ENCODE measurements around the gene BRD9.

Gene BRD9

DNA sequence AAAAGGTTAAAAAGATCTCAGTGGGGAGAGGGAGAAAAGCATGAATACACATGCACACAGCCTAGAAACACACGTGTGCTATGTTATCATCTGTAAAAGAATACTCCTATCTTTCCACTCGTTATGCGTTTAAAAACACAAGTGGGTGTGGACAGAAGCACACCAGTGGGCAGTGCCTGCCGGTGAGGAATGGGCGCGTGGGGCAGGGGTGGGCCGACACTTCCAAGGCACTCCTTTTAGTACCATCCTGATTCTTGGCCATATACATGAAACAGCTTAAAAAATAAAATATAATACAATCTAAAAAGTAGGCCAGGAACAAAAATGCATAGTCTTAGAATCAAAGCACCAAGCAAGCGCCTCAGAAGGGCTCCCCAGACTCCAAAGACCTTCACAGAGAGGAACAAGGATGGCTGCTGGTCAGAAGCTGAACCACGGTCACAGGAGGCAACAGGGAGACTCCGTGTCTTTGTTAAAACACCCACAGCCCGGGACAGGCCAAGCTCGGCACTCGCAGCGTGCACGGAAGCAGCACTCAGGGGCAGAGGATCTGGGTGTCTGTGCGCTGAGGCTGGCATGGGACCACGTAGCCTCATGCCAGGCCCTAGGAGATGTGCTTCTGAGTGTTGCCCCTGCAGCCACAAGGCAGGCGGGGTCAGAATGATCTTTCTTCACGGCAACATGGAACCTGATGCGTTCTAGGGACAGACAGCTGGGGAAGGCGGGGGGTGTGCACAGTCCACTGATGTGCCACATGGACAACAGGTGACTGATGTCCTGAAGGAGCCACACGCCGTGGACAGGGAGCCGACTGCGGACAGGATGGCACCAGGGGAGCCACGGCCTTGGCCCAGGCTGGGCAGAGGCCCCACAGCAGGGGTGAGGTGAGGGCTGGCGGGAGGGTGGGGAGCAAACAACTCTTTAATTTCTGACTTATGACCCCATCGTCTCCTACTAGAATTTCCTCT lies 15.9 kb downstream of the BRD9 start:
- no peak for DNase-seq

DNA sequence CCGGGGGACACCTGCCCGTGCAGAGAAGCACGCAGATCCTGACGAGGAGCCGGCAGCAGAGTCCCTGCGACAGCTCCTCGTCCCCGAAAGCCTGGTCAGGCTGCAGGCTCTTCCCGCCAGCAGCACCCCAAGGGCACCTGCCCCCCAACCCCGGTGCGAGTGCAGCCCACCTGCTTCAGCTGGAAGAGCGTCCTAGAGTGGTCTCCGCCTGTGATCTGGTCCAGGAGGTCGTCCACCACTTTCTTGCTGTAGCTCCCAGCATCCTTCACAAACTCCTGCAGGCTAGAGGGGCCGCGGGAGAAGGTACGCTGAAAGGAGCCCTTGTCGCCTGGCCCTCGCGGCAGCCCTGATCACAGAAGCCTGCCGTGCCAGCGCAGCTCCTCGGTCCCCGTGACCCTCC lies 16.7 kb downstream of the BRD9 start:
- DNase-seq = no peak

DNA sequence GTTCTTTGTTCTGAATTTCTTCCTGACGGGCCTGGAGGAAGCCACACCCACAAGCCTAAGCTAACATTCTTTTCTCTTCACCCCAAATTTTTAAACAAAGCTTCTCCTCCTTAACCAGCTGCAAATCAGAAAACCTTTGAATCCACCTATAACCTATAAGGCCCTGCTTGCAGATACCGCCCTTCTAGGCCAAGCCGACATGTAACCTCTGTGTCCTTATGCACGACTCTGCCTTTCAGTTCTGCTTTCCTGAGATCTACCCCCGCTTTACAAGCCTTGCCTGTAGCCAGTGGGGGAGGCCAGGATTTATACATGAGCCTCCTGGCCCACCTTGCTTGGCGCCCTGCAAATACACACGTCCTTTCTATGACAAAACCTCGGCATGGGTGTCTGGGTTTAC lies 19.3 kb downstream of the BRD9 start:
- DNase-seq = no peak

DNA sequence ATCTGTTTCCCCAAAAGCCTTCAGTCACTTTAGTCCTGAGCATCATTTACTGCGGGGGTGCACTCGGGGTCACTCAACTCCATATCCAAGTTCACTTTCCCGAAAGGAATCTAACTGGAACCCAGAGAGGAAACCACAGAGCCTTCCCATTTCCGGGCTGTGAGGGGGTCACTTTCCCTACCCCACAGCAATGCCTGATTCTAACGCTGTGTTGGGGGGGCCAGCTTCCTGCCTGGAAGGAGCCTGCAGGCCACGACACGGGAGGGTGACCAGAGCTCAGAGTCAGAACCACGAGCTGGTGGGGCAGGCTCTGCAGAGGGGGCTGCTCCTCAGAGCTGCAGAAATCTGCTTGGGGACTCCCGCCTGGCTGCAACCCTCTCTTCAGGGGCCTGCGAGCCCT lies 20.3 kb downstream of the BRD9 start:
- no peak for DNase-seq

DNA sequence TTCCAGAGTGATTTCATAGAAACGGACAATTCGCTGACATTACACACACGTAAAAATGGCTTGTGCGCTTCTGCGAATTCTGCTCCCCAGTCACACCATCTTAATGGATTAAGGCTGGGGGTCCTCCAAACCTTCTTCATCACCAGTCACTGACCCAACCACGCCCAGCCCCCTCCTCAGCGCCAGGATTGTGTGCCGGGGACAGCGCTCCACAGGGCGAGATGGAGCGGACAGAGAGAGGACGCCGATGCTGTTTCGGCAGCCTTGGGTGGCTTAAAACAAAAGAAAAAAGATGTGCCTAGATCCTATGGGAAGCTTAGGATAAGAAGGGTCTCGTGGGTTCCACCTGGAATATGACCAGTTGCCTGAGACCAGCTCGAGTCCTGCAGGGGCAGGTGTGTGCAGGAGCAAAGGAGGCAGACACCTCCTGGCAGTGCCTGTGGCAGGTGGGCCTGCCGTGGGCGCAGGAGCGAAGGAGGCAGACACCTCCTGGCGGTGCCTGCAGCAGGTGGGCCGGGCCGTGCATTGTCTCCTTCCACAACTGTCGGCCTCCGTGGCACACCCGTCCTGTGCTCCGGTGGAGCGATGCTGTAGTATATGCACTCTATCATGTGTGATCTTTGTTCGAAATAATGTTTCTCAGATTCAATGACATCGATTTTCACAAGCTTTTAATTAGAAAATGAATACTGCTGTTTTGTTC lies 20.9 kb downstream of the BRD9 start:
- DNase-seq = no peak

DNA sequence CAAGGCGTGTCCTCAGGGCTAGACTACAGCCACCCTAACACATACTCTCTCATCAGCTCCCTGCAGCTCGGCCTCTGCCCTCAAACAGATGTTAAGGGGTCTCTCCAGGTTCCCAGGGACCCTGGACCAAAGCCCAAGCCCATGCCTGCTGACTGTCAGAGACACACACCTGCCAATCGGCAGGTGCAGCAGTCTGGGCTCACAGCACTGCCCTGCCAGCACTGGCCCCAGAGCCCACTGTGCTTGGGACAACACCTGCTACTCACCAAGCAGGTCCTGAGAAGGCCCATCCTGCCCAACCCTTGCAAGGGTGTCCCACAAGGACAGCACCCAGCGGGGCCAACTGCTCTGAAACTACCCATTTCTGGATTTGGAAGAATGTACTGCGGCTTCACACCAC lies 21.6 kb downstream of the BRD9 start:
- DNase-seq = no peak

DNA sequence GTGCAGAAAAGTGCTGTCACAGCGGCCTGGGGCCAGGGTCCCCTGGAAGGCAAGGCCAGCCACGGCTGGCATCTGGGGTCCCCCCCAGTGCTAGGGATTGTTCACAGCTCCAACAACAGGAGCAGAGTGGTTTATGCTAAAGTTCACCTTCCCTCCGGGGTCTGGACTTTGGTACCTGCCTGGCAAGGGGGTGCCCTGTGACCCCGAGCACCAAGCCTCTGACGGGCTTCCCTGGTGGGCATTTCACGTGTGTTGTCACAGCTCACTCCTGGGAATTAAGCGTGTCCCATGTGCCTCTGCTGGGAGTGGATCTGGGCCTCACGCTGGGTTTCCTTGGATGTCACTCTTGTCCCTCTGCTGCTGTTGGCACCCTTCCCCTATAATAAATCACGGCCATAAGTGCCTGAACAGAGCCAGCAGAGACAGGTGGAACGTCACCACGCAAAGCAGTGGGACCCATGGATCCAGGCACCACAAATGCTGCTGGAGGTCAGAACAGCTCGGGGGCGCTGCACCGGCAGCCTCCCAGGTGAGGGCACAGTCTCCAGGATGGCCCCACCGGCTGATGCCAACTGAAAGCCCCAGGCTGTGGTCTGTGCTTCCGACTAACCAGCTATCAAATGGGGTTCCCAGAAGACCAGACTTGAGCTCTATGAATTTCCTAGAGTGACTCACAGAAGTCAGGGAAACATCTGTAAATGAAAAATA lies 24.0 kb downstream of the BRD9 start:
- no peak for DNase-seq

DNA sequence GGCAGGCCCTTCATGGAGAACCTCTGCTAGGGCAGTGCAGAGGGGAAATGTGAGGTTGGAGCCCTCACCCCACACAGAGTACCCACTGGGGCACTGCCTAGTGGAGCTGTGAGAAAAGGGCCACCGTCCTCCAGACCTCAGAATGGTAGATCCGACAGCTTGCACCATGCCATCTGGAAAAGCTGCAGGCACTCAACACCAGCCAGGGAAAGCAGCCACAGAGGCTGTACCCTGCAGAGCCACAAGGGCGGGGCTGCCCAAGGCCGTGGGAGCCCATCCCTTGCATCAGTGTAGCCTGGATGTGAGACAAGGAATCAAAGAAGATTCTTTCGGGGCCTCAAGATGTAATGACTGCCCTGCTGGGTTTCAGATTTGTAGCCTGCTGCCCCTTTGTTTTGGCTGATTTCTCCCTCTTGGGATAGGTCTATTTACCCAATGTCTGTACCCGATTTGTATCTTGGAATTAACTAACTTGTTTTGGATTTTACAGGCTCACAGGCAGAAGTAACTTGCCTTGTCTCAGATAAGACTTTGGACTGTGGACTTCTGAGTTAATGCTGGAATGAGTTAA lies 25.2 kb downstream of the BRD9 start:
- no peak for DNase-seq

DNA sequence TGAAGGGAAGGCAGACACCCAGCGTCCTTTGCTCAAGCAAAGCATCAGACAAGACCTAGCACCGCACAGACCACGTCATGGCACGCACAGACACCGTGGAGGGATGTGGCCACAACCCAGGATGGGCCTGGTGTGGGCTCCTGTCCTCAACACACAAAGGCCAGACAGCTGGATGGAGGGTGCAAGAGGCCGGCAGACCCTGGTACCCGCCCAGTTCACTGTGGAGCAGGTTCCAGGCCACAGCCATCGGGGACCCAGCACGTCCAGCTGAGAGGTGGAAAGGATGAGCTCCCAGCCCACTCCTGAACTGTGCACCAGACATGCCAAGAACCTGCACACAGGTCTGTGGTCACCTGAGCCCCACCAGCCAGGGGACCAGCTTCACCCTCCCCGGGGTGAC lies 26.8 kb downstream of the BRD9 start:
- DNase-seq = no peak

DNA sequence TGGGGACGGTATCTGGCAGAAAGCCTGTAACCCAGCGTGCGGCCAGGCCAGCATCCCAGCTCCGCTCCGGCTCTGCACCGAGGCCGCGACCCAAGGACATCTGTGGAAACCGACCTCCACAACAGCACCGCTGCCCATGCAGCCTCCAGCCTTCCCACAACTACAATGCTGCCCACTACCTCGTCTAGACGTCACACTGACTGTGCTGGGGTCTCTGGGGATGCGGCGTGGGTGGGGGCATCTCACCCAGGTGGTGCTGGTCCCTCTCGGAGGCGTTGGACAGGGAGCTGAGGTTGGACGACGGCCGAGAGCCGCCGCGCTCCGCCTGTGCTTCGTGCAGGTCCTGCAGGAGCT lies 27.5 kb downstream of the BRD9 start:
- DNase-seq = no peak

DNA sequence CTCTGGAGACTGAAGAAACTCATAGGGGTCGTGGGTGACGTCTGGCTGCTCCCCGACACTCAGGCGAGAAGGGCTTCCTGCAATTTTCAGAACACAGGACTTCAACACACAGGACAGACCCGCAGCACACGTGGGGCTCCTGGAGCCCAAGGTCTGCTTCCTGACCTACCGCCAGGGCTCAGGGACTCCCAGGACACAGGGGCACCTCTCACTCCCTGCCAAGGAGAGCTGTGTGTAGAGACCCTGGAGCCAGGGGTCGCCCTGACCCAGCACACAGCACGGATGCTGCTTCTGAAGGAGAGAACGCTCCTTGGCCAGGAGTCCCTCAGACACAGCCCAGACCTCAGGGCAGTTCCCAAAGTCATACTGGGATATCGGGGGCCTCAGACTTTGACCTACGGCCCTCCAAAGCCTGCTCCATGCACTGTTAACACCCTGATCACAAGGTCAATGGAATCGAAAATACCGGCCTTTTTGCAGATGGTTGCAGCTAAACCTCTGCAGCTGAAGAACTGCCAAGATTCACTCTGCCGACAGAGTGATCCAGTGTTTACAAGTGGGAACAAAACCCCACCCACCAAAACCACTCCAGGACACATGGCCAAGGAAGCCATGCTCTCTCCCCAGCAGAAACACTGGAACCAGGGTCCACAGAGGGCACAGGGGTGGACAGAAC lies 28.0 kb downstream of the BRD9 start:
- DNase-seq = no peak

DNA sequence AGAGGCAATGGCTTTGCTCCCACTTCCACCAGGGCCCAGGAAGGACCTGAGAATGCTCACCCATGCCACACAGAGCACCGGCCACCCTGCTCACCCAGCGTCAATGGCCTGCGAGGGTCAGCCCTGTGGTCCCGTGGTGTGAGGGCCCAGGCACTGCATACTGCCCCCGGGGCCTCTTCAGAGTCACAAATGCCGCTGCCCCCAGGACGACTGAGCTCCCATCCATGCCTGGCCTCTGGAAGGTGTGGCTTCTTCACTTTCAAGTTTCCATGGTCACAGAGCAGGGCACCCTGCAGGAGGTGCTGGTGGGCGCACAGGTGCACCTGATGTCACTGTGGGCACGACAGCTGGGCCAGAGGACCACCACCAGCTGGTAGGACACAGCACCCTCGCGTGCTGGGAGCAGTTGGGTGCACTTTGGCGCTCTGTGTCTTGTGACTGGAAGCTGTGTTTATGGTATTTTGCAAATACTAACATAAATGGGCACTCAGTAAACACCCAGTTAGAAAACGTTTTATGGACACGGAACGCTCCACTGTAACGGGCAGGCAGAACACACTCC lies 29.3 kb downstream of the BRD9 start:
- DNase-seq = no peak

DNA sequence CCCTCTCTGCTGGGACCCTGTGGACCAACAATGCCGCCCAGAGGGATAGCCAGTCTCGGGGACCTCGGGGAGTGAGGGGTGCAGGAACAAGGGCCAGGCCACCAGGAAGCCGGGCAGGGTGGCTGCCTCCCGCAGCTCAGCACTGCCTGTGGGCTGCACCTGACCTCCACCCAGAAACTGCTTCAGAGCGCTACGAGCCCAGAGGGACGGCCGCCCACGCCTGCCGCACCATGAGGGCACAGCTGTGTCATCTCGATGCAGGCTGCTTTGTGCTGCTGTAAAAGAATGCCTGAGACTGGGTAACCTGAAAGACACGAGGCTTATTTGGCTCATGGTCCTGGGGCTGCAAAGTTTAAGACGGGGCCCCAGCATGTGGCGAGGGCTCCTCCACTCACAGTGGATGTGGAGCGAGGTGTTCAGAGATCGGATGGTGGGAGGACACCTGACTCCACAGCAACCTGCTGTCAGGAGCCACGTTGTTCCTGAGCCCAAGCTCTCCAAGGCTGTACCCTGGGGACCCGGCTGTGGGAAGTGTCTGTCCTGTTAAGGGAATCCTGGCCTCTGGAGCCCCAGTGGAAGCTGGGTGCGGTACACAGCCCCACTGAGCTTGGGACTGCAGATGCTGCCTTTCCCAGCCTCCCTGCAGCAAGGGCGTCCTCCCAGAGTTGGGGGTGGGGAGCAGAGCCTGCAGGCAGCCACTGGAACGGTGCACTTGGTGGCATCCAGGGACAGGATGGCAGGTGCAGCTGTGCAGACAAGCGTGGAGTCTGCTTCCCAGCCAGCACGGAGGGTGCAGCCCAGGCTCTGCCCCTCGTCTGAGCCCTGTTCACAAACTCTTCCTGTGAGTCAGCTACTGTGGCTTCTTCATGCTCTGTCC lies 30.0 kb downstream of the BRD9 start:
- no peak for DNase-seq

DNA sequence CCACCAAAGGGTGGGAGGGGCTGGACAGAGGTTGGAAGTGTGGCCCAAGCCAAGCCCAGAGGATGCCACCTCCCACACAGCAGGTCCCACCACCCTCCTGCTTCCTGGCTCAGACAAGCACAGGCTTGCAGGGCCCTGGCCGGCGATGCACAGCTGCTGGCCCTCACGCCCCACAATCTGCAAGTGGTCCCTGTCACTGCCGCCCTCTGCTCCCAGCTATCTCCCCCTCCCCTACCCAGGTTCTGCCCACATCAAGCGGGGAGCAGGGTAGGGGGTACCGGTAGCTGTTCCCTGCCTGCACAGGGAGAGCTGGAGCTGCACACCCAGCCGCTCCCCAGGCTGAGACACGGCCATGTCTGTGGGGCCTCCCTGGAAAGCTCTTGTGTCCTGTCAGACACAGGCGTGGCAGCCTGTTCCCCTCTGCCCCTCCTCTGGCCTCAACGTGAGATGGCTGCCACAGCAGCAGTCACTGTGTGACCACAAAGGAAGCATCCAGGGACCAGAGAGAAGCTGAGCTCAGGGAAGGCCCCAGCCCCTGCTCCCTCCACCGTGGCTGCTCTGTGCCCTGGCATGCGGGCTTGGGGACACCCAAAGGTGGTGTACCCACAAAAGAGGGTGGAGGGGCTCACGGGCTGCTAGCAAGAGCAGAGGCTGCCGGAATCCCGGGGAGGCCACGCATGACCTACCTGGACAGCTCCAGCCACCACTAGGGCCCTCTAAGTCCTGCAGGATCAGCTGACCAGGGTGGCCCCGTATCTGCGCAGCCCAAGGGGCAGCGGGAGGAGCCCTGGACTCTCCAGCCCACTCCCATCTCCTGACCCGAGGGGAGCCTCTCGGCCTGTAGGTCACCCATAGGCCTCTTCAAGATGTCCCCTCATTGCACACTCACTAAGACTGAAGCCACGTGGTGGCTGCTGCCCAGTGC lies 30.9 kb downstream of the BRD9 start:
- DNase-seq = no peak

DNA sequence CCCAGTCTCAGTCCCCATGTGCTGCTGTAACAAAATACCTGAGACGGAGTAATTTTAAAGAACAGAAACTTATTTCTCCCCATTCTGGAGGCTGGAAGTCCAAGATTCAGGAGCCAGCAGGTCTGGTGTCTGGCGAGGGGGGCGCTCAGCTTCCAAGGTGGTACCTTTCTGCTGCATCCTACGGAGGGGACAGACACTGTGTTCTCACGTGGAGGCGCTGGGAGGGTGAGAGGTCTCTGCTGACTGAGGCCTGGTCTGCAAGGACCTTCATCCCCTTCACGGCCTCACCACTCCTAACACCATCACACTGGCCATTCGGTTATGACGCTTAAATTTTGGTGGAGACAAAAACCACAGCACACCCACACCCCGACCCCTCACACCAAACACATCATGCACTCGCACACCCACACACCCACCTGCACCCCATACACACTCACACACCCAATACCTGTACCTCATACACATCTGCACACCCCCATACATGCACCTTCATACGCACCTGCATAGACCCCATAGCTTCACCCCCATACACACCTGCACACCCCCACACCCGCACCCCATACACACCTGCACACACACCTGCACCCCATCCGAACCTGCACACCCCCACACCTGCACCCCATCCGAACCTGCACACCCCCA lies 32.0 kb downstream of the BRD9 start:
- DNase-seq = no peak

DNA sequence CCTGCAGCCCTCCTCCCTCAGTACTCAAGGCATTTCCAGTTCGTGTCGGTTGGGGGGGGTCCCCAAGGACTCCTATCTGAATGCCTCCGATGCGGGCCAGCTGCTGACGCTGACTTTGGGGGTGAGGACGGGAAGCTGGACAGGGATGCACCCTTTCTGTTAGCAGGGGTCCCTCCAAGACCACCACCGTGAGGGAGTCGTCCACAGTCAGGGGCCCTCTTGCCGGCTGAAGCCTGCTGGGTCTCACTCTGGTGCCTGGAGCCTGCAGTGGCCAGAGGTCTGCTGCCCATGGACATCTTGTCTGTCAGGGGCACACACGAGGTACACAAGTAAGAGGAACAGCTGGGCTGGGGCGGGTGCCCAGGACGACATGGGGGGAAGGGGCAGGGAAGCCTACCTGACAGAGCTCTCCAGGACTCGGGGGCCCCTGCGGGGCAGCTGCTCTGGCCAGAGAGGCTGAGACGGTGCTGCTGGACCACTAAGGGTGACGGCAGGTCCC lies 32.8 kb downstream of the BRD9 start:
- DNase-seq = no peak

DNA sequence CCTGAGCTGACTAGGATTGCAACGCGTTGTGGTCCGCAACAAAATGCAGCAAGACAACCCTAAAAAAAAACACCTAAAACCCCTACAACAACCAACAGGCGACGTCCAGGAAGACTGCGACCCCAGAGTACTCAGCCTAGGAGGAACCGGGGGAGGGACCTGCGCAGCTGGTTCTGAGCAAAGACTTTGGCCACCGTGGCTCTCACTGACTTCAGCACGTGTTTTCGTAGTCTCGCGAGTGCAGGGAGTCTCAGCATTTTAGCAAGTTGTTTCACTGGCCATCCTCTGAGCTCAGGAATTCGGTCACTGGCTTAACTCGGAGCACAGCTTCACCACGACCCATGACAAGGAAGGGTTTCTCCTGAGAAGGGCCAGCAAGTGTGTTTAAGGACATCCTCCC lies 33.2 kb downstream of the BRD9 start:
- no peak for DNase-seq

DNA sequence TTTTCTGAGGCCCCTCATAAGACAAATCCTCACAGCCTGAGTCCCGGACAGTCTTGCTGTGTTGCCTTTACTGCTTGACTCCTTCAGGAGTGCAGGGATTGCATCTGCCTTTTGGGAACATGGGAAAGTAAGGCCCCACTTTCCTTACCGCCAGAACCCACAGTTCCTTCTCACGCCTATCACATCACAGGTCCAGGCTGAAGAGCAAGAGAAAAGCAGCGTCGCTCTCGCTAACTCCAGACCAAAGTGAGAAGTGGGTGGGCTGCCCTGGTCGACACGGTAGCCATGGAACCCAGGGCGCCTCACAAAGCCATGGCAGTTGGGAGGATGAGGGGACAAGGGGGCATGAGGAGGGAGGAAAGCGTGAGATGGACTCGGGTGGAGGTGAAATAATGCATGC lies 33.9 kb downstream of the BRD9 start:
- no peak for DNase-seq
